ENCODE results near the gene MOB2.
"Not testable (repeated sequence)": the region's sequence is repeated elsewhere in the genome, so short reads cannot be mapped to it uniquely, and the experiment has no call there.

The MOB2 gene

DNA sequence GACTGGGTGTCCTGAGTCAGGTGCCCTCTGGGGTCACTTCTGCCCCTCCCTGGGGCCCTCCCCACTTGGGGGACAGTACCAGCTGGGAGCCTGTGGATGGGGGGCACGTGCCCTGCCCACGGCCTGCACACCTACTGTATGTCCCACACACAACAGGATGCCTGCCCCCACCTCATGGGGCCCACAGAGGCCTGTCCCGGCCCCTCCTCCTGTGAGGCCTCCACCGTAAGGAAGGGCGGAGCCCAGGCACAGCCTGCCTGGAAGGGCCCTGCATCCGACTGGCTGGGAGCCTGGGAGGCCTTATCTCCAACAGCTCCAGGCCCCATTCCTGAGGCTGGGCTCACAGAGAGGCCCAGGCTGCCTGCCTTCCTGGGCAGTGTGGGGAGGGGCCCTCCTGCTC, 49.1 kb downstream of the MOB2 start:
- DNase-seq, result no peak

- DNase-seq, result no peak
Observed at GRCh38 chr11:1436468-1437039, 50.0 kb downstream of the MOB2 start.

GRCh38 chr11:1435820-1436467, 50.6 kb downstream of the MOB2 start:
- no peak for DNase-seq

DNA sequence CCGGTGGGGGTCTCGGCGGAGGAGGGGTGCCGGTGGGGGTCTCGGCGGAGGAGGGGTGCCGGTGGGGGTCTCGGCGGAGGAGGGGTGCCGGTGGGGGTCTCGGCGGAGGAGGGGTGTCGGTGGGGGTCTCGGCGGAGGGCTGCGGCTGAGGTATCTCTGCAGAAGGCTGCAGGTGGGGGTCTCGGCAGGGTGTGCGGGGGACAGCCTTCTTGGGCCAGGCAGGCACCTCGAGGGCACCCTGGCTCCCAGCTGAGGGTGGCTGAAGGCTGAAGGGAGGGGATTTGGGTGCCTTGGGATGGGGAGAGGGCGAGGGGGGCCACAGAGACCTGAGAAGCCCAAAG, 51.1 kb downstream of the MOB2 start:
- DNase-seq, result not testable (repeated sequence)

- DNase-seq, result no peak
Observed at GRCh38 chr11:1433977-1434640, 52.5 kb downstream of the MOB2 start.

DNA sequence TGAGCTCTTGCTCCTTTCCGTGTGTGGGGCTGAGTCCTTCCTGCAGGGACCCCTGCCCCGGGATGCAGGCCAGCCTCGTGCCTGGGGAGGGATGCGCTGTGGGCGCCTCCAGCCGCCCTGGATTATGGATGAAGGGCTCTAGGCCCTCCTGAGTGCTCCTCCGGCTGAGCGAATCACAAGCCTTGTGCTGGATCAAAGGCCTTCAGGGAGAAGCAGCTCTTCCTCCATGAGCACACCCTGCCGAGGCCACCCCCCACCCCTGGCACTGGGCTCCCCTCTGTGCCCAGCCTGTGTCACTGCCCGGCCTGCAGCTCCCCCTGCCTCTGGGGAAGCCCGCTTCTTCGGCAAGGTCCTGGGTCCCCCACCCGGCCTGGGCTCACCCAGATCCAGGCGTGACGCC, 53.0 kb downstream of the MOB2 start:
- no peak for DNase-seq

DNA sequence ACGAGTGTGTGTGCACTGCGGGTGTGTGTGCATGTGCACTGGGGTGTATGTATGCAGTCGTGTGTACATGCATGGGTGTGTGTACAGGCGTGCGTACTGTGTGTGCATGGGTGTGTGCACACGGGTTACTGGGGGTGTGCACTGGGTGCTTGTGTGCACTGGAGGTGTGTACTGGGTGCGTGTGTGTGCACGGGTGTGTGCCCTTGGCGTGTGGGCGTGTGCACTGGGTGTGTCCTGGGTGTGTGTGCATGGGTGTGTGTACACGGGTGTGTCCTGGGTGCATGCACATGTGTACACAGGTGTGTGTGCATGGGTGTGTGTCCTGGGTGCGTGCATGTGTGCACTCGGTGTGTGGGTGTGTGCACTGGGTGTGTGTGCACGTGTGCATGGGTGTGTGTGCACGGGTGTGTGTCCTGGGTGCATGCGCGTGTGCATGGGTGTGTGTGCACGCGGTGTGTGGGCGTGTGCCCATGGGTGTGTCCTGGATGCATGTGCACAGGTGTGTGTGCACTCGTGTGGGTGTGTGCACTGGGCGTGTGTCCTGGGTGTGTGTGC, 57.7 kb downstream of the MOB2 start:
- no peak for DNase-seq

GRCh38 chr11:1425439-1425838, 61.1 kb downstream of the MOB2 start:
- DNase-seq, result no peak

GRCh38 chr11:1425006-1425405, 61.6 kb downstream of the MOB2 start:
- DNase-seq, result no peak

- not testable (repeated sequence) for DNase-seq
Observed at GRCh38 chr11:1423406-1423805, 63.2 kb downstream of the MOB2 start.

DNA sequence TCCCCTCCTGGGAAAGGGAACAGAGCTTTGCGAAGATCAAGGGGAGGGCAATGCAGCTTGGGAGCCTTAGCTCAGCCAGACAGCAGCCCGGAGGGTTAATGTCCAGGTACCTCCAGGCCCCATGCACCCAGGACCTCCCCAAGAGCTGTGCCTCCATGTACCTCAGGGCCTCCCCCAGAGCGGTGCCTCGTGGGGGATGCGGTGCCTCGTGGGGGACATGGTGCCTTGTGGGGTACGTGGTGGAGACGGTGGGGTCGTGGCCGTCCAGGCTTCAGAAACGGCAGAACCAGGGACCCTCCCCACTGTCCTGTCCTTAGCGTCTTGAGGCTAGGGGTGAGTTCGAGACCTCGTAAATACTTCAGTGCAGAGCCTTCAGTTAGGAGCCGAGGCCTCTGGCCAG, 63.6 kb downstream of the MOB2 start:
- DNase-seq, result no peak

DNA sequence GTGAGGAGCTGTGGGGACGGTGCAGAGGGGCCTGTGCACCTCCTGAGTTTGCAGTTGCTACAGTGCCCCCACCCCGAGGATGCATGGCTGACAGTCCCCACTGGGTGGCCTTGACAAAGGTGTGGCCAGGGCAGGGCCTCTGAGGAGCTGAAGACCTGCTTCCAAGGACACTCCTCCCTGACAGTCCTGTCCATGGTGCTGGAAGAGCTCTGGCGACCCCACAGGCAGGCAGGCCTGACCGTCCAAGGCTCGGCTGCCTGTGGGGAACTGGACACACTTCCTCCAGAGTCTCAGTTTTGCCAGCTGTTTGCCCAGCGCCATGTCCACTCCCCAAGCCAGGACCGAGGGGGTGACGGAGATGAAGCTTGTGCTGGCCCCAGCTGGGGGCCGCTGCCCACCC, 64.1 kb downstream of the MOB2 start:
- no peak for DNase-seq

GRCh38 chr11:1421291-1421690, 65.3 kb downstream of the MOB2 start:
- no peak for DNase-seq

- no peak for DNase-seq
Observed at GRCh38 chr11:1419811-1420210, 66.8 kb downstream of the MOB2 start.
